Measurements from ENCODE around the gene SNCG.

- TF ChIP-seq CTCF (IDR thresholded peaks at IDR 0.05), result no peak
- TF ChIP-seq POLR2A (IDR thresholded peaks at IDR 0.05), result peak in 3 of 4 donors; percentile 17 to 75 (median 68)
Observed at GRCh38 chr10:86968271-86968993, 10.0 kb downstream of the SNCG start, which contains the start of gene ADIRF.
